DOHH2 (cell line): ENCODE data around the gene NOD1.

ENCODE experiments used
- EZH2phosphoT487 ChIP-seq: fragments of 200-600 bp; sonication (generic); IDR thresholded peaks from 2 replicates; pipeline ENCODE4 v1.6.1; 2017; ENCODE audit warnings: borderline replicate concordance, mild to moderate bottlenecking, antibody characterized with exemption, low read length, moderate library complexity, mixed read lengths
- TF ChIP-seq, protein P1 (sequence below): fragments of 200-600 bp; sonication (generic); IDR thresholded peaks from one replicate; pipeline ENCODE4 v1.5.1; 2014; ENCODE audit warnings: antibody characterized with exemption, mild to moderate bottlenecking, low read depth, low read length; ENCODE audit not compliant: poor library complexity, severe bottlenecking

DNA sequence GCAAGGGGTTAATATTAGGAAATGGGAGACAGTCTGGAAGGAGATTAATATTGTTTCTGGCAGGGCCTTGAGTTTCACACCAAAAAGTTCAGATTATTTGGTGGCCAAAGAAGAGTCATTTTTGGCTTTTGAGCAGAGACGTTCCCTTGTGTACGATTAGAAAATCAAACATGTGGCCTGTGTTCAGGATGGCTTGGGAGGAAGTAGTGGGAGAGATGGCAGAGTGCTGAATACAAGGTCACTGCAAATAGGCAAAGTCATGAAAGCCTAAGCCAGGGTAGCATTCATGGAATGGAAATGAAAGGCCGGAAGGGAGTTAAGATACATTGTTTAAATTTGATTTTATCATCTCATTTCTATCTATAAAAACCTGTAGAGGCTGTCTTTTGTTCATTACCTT, 35.6 kb upstream of the NOD1 start:
- TF ChIP-seq EZH2phosphoT487, result no peak
- TF ChIP-seq, protein P1, sequence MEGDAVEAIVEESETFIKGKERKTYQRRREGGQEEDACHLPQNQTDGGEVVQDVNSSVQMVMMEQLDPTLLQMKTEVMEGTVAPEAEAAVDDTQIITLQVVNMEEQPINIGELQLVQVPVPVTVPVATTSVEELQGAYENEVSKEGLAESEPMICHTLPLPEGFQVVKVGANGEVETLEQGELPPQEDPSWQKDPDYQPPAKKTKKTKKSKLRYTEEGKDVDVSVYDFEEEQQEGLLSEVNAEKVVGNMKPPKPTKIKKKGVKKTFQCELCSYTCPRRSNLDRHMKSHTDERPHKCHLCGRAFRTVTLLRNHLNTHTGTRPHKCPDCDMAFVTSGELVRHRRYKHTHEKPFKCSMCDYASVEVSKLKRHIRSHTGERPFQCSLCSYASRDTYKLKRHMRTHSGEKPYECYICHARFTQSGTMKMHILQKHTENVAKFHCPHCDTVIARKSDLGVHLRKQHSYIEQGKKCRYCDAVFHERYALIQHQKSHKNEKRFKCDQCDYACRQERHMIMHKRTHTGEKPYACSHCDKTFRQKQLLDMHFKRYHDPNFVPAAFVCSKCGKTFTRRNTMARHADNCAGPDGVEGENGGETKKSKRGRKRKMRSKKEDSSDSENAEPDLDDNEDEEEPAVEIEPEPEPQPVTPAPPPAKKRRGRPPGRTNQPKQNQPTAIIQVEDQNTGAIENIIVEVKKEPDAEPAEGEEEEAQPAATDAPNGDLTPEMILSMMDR, result no peak
